ENCODE measurements around the gene ACVR1. TPM values are rescaled to one million over a fixed set of nuclear protein-coding genes. Genes with fewer than 3 reads are reported as not detected.

Gene ACVR1
- 6.1 and 7.2 TPM in 2 replicates for total RNA-seq (2014; rRNA removed; shearing (Covaris generic))
- 18.5 and 26.0 TPM in 2 replicates for polyA plus RNA-seq (2015; cell fraction: cytosol; rRNA removed)
- 7.8 and 8.9 TPM in 2 replicates for polyA plus RNA-seq (2015; cell fraction: nucleus; rRNA removed)

DNA sequence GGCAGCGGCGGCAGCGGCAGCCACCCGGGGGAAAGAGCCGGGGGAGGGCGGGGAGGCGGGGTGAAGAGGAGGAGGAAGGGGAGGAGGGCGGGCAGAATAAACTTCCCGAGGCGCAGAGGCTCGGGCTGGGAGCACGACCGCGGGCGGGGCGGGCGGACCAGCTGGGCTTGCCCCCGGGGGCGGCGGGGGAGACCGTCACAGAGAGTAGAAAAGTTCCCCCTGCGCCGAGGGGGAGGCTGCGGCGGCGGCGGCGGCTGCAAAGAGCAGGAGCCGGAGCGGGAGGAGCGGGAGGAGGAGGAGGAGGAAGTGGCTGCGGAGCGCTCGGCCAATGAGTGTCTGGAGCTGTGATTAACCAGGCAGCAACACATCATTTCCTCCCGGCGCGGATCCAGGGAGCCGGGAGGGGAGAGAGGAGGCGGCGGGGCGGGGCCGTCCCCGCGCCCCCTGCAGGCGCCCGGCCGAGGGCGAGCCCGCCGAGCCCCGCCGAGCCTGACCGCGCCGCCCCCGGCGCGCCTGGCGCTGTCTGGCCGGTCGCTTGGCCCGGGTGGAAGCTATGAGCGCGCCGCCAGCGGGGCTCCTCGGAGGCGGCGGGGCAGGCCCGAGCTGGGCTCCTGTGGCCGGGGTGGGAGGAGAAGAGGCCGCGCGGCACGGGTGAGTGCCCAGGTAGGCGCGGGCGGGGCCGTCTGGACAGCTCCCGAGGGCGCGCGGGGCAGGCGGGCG is at the start of gene ACVR1:
TSS of gene ACVR1 (minus strand) at position 265 of the 720 bp plus-strand sequence. CDS start 76,837 bp downstream, outside the sequence.
- in situ Hi-C loops (cut with HindIII; ENCODE audit: low pct_unique_long_range_greater_than_20kb, low sequenced_read_pairs), result loop anchor here (5.0 kb wide), 1 partner anchor 99 kb away; no protein-coding TSS in a partner anchor
- DNase-seq (ENCODE audit: low read depth, low spot score), result peak; percentile 96

DNA sequence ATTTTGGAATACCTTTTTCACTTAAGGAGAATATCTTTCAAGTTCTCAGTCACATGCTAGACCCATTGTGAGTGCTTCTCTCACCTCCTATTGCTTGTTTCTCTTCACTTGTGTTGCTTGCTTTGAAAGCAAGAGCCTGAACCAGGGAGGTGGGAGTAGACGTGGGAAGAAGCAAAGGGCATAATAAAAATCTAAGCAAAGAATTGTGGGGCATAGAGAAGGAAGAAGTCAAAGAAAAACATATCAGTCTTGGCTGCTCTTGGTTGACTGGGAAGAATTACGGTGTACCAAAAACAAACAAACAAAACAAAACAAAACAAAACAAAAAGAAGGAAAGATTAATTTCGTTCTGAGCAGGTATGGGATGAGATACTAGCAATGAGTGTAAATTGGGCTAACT is 48.9 kb upstream of the ACVR1 start:
- no peak for DNase-seq (ENCODE audit: low read depth, low spot score)
- in situ Hi-C loops (cut with HindIII; ENCODE audit: low pct_unique_long_range_greater_than_20kb, low sequenced_read_pairs), result no loop called here

DNA sequence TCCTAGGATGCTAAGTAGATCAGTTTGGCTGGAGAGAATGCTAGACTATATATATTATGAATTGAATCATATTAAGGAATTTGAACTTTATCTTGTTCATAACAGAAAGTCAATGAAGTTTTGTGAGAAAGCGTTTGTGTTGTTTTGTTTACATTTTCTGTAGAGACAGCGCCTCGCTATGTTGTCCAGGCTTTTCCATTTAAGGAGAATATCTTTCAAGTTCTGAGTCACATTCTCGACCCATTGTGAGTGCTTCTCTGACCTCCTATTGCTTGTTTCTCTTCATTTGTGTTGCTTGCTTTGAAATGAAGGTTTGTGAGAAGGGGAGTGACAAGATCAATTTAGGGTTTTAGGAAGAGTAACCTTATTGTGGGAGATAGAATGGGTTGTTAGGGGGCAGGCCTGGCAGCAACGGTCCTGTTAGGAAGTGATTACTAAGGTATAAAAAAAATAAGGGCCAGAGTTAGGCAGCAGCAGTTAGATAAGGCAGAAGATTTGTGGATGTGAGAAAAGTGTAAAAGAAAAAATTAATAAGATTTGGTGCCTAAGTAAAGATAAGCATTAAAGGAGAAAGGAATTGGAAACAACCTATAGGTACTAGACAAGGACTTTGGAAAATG is 47.6 kb upstream of the ACVR1 start:
- in situ Hi-C loops (cut with HindIII; ENCODE audit: low pct_unique_long_range_greater_than_20kb, low sequenced_read_pairs), result no loop called here
- DNase-seq (ENCODE audit: low read depth, low spot score), result no peak

DNA sequence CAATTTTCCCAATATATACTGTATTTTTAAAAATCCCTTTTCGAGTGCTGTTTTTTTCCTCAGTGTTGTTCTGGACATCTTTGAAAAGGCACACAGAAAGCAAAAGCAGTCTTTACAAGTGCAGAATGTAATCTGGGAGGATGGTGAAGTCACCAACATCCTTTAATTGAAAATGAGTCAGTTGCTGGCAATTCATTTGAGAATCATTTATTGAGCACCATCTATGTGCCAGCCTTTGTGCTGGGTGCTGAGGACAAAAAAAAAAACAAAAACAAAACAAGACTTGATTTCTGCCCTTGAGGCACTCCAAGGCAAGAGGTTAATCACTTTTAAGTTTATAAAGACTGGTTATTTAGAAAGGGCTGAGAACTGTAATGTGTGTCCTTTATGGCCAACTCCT is 46.7 kb upstream of the ACVR1 start:
- DNase-seq (ENCODE audit: low read depth, low spot score), result no peak
- in situ Hi-C loops (cut with HindIII; ENCODE audit: low pct_unique_long_range_greater_than_20kb, low sequenced_read_pairs), result no loop called here

DNA sequence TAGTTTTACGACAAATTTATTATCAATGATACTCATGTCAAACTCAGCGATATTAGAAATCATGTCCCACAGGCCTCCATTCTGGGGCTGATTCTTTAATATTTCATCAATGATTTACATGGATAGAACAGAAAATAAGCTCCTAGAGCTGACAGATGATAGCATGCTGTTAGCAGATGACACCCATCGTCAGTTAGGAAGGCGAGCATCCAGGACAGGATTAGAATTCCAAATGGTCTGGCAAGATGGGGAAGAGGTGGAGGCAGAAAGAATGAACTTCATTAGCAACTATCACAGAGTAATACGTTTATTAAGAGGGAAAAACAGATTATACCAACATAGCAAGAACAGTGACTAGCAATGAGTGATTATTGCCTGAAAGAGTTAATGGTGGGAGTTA is 46.2 kb upstream of the ACVR1 start:
- in situ Hi-C loops (cut with HindIII; ENCODE audit: low pct_unique_long_range_greater_than_20kb, low sequenced_read_pairs), result no loop called here
- no peak for DNase-seq (ENCODE audit: low read depth, low spot score)

DNA sequence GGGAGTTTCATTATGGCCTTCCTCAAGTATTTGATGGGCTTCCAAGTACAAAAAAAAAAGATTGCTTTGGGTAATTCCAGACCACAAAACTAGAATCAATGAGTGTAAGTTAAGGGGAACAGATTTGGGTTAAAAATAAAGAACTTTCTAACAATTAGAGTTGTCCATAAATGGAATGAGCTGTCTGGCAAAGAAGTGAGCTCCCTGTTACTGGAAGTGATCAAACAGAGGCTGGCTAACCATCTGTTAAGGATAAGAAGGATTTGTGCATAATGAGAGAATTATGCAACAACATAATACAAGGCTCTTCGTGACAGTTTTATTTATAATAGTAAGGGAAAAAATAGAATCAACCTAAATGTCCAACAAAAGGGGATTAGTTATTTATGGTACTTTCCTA is 44.6 kb upstream of the ACVR1 start:
- in situ Hi-C loops (cut with HindIII; ENCODE audit: low pct_unique_long_range_greater_than_20kb, low sequenced_read_pairs), result no loop called here
- DNase-seq (ENCODE audit: low read depth, low spot score), result no peak

DNA sequence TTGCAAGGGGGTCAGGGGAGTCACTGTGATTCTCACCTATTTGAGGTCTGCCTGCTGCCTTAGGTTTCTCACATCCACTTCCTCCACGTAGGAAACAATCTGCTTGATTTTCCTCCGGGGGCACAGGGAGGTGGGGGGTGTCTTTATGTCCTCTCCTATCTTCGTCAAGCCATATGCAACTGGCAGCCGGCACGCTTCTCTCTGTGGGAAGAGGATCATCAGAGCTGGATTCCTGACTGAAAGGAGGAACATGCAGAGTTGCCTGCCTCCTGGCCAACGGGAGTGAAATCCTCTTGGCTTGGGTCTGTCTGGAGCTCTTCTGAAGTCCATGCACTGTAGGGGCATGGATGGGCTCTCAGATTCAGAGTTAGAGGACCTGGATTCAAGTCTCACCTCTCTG is 43.1 kb upstream of the ACVR1 start:
- DNase-seq (ENCODE audit: low read depth, low spot score), result no peak
- in situ Hi-C loops (cut with HindIII; ENCODE audit: low pct_unique_long_range_greater_than_20kb, low sequenced_read_pairs), result no loop called here

DNA sequence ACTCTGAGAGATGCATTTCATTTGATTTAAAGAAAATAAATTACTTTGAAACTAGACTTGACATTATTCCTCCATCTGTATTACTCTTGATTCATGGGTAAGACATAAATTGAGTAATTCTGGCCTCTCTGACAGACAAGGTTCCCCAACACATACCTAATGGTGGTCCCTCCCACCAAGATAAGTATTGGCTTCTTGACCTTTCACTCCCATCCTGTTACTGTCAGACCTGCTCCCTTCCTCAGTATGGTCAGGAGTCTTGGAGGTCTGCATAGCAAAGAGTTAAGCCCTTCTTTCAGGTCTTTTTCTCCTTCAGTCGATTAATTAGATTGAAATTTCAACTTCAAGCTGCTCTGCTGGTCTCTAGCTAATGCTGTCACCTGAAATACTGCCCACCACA is 42.2 kb upstream of the ACVR1 start:
- in situ Hi-C loops (cut with HindIII; ENCODE audit: low pct_unique_long_range_greater_than_20kb, low sequenced_read_pairs), result no loop called here
- no peak for DNase-seq (ENCODE audit: low read depth, low spot score)

DNA sequence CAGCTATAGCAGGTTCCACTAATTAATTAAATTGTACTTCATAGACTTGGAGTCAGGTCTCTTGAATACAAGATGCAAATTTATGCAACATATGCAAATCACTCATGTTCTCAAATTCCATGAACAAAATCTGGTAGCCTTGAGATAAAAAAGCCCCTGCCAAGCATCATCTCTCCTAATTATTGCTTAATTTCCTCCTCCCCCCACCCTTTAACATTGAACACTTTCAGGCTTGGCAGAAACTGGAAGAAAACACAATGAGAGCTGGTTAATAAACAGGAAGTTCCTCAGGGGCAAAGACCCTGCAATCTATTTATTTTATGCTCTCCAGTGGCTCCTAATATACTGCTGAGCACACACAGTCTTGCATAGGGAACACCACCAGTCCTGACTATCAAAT is 35.6 kb upstream of the ACVR1 start:
- in situ Hi-C loops (cut with HindIII; ENCODE audit: low pct_unique_long_range_greater_than_20kb, low sequenced_read_pairs), result no loop called here
- no peak for DNase-seq (ENCODE audit: low read depth, low spot score)

DNA sequence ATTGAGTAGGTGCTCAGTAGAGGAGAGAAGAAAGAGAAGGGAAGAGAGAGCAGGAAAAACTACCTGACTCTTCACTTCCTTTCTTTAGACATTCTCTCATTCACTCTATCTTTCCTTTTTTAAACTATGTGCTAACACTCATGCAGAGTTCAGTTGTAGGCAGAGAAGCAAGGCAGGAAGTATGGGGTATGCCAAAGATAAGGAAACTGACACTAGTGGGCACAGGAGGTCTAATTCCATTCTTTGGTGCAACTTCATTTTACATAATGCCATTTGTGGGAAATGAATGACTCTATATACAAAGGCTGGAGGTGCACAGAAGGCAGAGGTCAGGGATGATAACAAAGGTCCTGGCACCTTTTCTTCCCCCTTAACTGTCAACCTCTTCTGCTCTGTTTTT is 35.1 kb upstream of the ACVR1 start:
- in situ Hi-C loops (cut with HindIII; ENCODE audit: low pct_unique_long_range_greater_than_20kb, low sequenced_read_pairs), result no loop called here
- no peak for DNase-seq (ENCODE audit: low read depth, low spot score)

DNA sequence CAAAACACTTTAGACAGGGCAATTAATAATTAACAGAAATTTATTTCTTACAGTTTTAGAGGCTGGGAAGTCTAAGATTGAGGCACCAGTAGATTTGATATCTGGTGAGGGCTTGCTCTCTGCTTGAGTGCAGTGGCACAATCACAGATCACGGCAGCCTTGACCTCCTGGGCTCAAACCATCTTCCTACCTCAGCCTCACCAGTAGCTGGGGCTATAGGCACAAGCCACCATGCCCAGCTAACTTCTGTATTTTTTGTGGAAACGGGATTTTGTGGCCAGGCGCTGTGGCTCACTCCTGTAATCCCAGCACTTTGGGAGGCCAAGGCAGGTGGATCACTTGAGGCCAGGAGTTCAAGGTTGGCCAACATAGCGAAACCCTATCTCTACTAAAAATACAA is 29.0 kb upstream of the ACVR1 start:
- DNase-seq (ENCODE audit: low read depth, low spot score), result no peak
- in situ Hi-C loops (cut with HindIII; ENCODE audit: low pct_unique_long_range_greater_than_20kb, low sequenced_read_pairs), result no loop called here

DNA sequence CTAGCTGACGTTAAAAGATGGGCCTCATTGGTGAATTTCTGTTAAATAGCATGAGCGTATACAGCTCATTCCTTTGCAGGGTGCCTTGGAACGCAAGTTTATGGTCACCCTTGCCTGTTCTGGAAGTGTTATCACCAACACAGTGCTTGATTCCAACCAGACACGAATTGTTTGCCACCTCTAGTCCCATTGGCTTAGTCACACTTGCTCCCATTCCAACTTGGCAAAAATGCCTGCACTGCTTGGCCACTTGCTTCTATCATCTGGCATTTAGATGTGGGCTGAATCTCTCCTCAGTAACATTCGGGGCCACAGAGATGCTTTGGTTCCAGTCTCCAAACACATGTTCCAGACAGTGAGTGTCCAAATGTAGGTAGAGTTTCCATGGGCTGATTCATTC is 27.5 kb upstream of the ACVR1 start:
- DNase-seq (ENCODE audit: low read depth, low spot score), result no peak
- in situ Hi-C loops (cut with HindIII; ENCODE audit: low pct_unique_long_range_greater_than_20kb, low sequenced_read_pairs), result no loop called here

DNA sequence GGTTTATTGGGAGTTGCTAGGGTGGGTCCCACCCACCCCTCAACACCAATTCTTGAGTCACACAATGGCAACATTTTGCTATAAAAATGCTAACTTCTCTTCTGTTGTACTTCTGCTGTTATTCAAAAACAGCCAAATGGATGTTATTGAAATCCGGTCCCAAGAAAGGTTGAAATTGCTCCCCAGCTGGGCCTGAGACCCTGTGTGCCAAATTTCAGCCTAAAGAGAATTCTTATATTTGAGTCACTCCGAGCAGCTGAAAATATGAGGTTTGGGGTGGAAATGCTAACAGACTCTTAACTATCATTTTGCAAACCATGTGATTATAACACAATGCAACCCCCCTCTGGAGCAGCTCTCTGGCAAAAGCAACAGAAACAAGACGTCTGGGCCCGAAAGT is 27.0 kb upstream of the ACVR1 start:
- in situ Hi-C loops (cut with HindIII; ENCODE audit: low pct_unique_long_range_greater_than_20kb, low sequenced_read_pairs), result no loop called here
- no peak for DNase-seq (ENCODE audit: low read depth, low spot score)

DNA sequence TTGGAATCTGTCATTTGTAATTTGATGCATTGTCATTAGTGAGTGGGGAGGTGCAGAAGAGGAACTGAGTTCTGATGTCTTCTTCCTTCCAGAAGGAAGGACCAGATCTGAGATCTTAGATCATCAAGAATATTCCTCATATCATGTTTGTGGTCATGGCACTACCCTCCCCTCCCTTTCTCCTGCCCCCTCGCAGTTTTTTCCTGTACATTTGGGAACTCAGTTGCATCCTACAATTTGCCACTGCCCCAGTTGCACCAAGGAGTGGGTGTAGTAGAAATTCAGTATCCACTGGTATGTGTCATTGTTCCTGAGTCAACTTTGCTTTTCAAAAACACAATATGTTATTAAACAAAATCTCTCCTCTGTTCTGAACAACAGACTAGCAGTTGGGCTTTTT is 26.6 kb upstream of the ACVR1 start:
- in situ Hi-C loops (cut with HindIII; ENCODE audit: low pct_unique_long_range_greater_than_20kb, low sequenced_read_pairs), result no loop called here
- DNase-seq (ENCODE audit: low read depth, low spot score), result no peak

DNA sequence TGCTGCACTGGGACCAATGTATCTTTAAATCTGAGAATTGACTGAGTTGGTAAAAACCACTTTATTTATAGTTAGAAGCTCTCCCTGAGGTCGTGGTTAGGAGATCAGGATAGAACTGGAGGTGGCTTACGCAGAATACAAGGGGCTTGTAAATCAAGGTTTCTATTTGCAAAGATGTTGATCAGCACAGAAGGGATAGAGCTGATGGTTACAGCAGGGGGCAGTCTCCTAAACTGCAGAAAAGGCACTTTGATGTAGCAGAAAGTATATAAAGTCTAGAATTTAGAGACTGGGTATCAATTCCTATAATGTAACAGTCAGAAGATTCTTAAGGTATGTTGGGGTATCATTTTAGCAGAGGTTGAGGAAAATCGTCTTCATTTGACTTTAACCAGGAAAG is 25.2 kb upstream of the ACVR1 start:
- in situ Hi-C loops (cut with HindIII; ENCODE audit: low pct_unique_long_range_greater_than_20kb, low sequenced_read_pairs), result no loop called here
- DNase-seq (ENCODE audit: low read depth, low spot score), result peak; percentile 34

DNA sequence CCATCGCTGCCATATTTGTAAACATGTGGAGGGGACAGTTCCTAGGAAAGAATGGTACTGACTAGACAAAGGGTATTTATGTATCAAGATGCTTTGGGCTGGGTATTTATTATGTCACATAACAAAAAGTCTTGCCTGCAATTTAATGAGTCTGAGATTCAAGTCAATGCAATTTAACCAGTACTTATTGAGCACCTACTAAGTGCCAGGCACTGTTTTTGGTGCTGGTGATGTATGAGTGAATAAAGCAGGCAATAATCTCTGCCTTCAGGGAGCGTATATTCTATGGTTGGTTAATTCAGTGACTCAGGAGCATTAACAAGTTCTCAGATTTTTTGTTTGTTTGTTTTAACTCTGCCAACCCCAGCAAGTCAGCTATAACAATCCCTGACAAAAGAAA is 24.6 kb upstream of the ACVR1 start:
- in situ Hi-C loops (cut with HindIII; ENCODE audit: low pct_unique_long_range_greater_than_20kb, low sequenced_read_pairs), result no loop called here
- DNase-seq (ENCODE audit: low read depth, low spot score), result no peak

DNA sequence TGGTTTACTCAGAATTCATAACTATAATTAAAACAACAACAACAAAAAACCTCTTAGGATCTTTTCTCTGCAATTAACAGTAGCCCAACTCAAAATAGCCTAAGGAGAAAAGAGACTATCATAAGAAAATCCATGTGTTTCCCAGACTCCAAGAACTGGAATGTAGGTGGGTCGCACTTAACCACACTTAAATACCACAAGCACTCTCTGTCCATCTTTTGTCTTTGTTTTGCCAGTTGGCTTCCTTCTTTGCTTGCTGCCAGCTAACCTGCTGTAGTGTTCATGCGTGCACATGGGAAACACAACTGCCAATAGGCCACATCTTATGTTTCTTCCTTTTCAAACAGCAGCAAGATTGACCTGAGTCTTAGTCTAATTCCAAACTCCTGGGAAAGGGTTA is 24.1 kb upstream of the ACVR1 start:
- DNase-seq (ENCODE audit: low read depth, low spot score), result no peak
- in situ Hi-C loops (cut with HindIII; ENCODE audit: low pct_unique_long_range_greater_than_20kb, low sequenced_read_pairs), result no loop called here

DNA sequence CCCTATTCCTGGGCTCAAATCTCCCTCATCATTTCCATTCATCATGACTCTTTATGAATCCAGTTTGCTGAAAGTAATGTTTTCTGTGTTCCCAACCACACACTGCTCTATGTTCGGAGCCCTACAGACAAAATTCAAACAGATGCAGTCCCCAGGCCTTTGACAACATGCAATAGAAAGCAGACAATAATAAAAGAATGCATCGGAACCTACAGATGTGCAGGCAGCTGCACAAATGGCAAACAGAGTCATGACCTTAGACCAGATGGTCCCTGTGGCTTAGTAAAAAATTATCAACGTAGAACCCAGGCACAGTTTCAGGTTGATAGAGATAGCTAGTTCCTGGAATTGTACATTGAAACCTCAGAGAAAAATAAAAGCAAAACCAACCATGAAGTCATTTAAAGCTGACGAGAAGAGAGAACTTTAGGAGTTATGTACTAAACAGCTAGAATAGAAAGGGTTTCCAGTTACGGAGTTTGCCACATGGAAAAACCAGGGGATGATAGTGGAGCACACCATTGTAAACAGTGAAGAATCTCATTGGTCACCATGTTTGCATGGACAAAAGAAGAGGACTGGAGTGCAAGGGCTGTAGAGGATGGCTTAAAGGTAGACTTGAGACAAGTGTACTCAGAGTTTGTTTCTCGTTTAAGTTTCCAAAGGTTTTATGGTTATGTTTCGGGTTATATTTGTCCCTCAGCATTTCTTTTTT is 23.2 kb upstream of the ACVR1 start:
- no peak for DNase-seq (ENCODE audit: low read depth, low spot score)
- in situ Hi-C loops (cut with HindIII; ENCODE audit: low pct_unique_long_range_greater_than_20kb, low sequenced_read_pairs), result no loop called here

DNA sequence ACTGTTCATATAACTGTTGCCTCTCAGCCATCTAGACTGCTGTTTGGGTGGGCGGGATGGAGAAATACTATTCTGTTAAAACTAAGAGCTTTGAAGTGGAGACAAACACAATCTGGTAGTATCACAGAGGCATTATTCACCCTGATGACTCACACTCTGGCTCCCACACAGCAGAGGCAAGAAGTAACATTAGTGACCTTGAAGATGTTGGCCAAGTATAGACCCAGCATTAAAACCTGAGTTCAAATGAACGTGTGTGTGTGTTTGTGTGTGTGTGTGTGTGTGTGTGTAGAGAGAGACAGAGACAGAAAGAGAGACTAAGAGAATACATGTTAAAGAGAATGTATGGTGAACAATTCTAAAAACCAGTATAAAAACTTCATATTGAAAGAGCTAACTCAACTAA is 22.5 kb upstream of the ACVR1 start:
- in situ Hi-C loops (cut with HindIII; ENCODE audit: low pct_unique_long_range_greater_than_20kb, low sequenced_read_pairs), result no loop called here
- DNase-seq (ENCODE audit: low read depth, low spot score), result peak; percentile 26
